ENCODE data around the gene EHHADH.

The EHHADH gene

GRCh38 chr3:185188816-185189215, 65.0 kb downstream of the EHHADH start:
- DNase-seq: no peak

GRCh38 chr3:185187391-185187790, 66.5 kb downstream of the EHHADH start:
- DNase-seq: no peak

GRCh38 chr3:185176750-185177359, 77.0 kb downstream of the EHHADH start:
- DNase-seq: peak in 1 of 5 experiments; percentile 16

GRCh38 chr3:185175370-185175987, 78.4 kb downstream of the EHHADH start:
- DNase-seq: no peak

GRCh38 chr3:185172086-185173049, 81.5 kb downstream of the EHHADH start:
- no peak for DNase-seq

GRCh38 chr3:185164428-185165217, 89.2 kb downstream of the EHHADH start:
- DNase-seq: no peak

GRCh38 chr3:185162634-185163033, 91.2 kb downstream of the EHHADH start:
- DNase-seq: no peak

- no peak for DNase-seq
These were observed 92.1 kb downstream of the EHHADH start for GRCh38 chr3:185161761-185162160.

- DNase-seq: no peak
These were observed 96.5 kb downstream of the EHHADH start for GRCh38 chr3:185157347-185157746.

GRCh38 chr3:185155678-185156077, 98.2 kb downstream of the EHHADH start:
- DNase-seq: no peak

GRCh38 chr3:185153861-185154629, 99.8 kb downstream of the EHHADH start:
- DNase-seq: no peak

GRCh38 chr3:185153171-185153771, 100.6 kb downstream of the EHHADH start:
- DNase-seq: peak in 1 of 5 experiments; percentile 8

GRCh38 chr3:185152410-185153170, 101.3 kb downstream of the EHHADH start, which contains the start of gene C3orf70:
TSS of gene C3orf70 (minus strand) at chr3:185153060. CDS start at chr3:185152823, 237 bp downstream.
- peak in 1 of 5 experiments; percentile 49 for DNase-seq

- DNase-seq: no peak
These were observed 101.9 kb downstream of the EHHADH start for GRCh38 chr3:185151964-185152409.

- DNase-seq: no peak
These were observed 102.5 kb downstream of the EHHADH start for GRCh38 chr3:185151101-185151963.

GRCh38 chr3:185150561-185150960, 103.3 kb downstream of the EHHADH start:
- DNase-seq: no peak

GRCh38 chr3:185149591-185149990, 104.3 kb downstream of the EHHADH start:
- DNase-seq: no peak

- DNase-seq: no peak
These were observed 108.3 kb downstream of the EHHADH start for GRCh38 chr3:185145511-185145910.

GRCh38 chr3:185144784-185145183, 109.1 kb downstream of the EHHADH start:
- no peak for DNase-seq

Measured in T-helper 2 cell (primary cell).